Midbrain (tissue), 1 donor: ENCODE data around the gene TP53TG3F.
"Not testable (repeated sequence)": the region's sequence is repeated elsewhere in the genome, so short reads cannot be mapped to it uniquely, and the experiment has no call there.

Experiments used
- DNase-seq: peaks from one replicate; lab custom pipeline; 2025; lab: John Stamatoyannopoulos, UW

The TP53TG3F gene, protein sequence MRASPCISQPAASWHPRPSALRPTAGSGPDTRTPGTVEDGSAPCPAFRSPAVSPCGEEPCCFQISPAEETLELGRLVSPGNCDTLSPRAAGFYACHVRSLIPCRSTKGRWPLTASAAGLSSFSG

DNA sequence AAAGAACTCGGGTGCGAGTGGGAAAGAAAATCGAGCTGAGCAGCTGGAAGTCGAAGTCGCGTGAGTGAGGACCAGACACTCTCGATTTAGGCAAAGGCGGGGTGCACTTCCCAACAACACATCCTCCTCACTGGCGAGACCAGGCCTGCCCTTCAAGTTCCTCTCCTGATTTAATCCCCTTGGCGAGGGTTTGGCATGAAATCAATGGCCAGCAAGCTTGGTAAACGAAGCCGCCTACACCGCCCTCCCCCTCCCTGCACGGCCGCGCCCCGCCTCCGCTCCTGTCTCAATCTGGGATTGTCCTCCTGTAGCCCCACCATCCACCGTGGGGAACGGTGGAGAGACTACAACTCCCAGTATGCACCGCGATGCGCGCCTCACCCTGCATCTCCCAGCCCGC, at the start of gene TP53TG3F:
TP53TG3F (plus strand) TSS at position 301 of the 400 bp plus-strand sequence; CDS start at position 369, 68 bp downstream.
- not testable (repeated sequence) for DNase-seq

GRCh38 chr16:33491611-33492010, 32.2 kb downstream of the TP53TG3F start:
- not testable (repeated sequence) for DNase-seq

DNA sequence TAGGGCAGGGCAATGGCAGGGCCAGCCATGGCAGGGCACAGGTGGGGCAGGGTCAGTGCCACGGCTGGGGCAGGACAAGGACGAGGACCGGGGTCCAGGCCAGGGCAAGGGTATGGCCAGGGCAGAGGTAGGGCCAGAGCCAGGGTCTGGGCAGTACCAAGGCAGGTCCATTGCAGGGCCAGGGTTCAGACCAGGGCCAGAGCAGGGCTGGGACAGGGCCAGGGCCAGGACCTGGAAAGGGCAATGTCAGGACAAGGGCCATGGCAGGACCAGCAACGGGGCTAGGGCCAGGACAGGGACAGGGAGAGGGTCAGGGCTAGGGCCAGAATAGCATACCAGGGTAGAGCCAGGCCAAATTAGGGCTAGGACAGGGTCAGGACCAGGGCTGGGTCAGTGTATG, 47.8 kb downstream of the TP53TG3F start:
- not testable (repeated sequence) for DNase-seq

DNA sequence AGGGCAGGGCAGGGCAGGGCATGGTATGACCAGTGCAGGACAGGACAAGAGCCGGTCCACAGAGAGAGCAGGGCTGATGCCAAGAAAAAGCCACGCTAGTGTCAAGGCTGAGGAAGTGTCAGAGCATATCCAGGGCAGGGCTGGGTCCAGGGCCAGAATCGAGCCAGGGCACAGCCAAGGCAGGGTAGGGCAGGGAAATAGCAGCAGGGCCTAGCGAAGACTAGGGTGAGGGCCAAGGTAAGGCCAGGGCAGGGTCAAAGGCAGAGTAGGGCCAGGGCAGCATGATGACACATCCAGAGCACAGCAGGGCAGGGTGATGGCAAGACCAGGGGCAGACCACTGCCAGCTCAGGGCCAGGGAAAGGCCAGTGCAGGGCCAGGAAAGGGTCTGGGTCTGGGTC, 49.7 kb downstream of the TP53TG3F start:
- DNase-seq, result not testable (repeated sequence)

DNA sequence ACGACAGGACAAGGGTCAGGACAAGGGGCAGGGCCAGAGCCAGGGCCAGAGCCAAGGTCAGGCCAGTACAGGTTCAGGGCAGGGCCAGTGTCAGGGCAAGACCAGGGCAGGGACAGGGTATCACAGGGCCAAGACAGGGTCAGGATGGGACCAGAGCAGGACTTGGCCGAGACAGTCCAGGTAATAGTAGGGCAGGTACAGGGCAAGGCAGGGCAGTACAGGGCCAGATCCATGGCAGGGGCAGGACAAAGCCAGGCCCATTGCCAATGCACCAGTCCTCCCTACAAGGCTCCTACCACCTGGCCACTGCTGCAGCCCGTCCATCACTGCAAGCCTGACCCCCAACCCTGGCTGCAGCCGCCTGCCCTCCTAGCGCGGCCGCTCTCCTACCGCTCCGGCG, 50.5 kb downstream of the TP53TG3F start:
- DNase-seq, result not testable (repeated sequence)
